ENCODE measurements around the gene RGS17.

GRCh38 chr6:153056308-153056707 is 74.8 kb downstream of the RGS17 start:
- TF ChIP-seq MXI1 (IDR thresholded peaks at IDR 0.05; ENCODE audit: borderline replicate concordance, low read depth, low read length) (no peak), NR1H2 (CRISPR knock-in tag; IDR thresholded peaks at IDR 0.05; ENCODE audit: borderline replicate concordance, low read depth) (no peak), MYPOP (CRISPR knock-in tag; IDR thresholded peaks at IDR 0.05) (no peak), TBL1XR1 (IDR thresholded peaks at IDR 0.05; ENCODE audit: borderline replicate concordance, low read length, partially characterized antibody) (no peak), REPIN1 (CRISPR knock-in tag; IDR thresholded peaks at IDR 0.05; ENCODE audit: borderline replicate concordance, low read depth) (no peak), ESRRA (CRISPR knock-in tag; IDR thresholded peaks at IDR 0.05; ENCODE audit: low read depth) (no peak), ZSCAN21 (CRISPR knock-in tag; IDR thresholded peaks at IDR 0.05; ENCODE audit: borderline replicate concordance) (no peak), FOXM1 (CRISPR knock-in tag; IDR thresholded peaks at IDR 0.05) (no peak), KLF6 (CRISPR knock-in tag; IDR thresholded peaks at IDR 0.05) (no peak), ZNF318 (CRISPR knock-in tag; IDR thresholded peaks at IDR 0.05) (no peak)
- TF ChIP-seq, protein P1, sequence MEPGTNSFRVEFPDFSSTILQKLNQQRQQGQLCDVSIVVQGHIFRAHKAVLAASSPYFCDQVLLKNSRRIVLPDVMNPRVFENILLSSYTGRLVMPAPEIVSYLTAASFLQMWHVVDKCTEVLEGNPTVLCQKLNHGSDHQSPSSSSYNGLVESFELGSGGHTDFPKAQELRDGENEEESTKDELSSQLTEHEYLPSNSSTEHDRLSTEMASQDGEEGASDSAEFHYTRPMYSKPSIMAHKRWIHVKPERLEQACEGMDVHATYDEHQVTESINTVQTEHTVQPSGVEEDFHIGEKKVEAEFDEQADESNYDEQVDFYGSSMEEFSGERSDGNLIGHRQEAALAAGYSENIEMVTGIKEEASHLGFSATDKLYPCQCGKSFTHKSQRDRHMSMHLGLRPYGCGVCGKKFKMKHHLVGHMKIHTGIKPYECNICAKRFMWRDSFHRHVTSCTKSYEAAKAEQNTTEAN (CRISPR knock-in tag; conservative IDR thresholded peaks at IDR 0.05), result no peak
- TF ChIP-seq, protein P2, sequence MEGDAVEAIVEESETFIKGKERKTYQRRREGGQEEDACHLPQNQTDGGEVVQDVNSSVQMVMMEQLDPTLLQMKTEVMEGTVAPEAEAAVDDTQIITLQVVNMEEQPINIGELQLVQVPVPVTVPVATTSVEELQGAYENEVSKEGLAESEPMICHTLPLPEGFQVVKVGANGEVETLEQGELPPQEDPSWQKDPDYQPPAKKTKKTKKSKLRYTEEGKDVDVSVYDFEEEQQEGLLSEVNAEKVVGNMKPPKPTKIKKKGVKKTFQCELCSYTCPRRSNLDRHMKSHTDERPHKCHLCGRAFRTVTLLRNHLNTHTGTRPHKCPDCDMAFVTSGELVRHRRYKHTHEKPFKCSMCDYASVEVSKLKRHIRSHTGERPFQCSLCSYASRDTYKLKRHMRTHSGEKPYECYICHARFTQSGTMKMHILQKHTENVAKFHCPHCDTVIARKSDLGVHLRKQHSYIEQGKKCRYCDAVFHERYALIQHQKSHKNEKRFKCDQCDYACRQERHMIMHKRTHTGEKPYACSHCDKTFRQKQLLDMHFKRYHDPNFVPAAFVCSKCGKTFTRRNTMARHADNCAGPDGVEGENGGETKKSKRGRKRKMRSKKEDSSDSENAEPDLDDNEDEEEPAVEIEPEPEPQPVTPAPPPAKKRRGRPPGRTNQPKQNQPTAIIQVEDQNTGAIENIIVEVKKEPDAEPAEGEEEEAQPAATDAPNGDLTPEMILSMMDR (CRISPR knock-in tag; IDR thresholded peaks at IDR 0.05), result no peak
